Measurements from ENCODE around the gene WNT5A. TPM values are rescaled to one million over a fixed set of nuclear protein-coding genes. Genes with fewer than 3 reads are reported as not detected.
A peak's percentile ranks its signal among the peaks of the same experiment; 100 is the strongest.

Gene WNT5A
- total RNA-seq, 1 donor, result 1,763 TPM

DNA sequence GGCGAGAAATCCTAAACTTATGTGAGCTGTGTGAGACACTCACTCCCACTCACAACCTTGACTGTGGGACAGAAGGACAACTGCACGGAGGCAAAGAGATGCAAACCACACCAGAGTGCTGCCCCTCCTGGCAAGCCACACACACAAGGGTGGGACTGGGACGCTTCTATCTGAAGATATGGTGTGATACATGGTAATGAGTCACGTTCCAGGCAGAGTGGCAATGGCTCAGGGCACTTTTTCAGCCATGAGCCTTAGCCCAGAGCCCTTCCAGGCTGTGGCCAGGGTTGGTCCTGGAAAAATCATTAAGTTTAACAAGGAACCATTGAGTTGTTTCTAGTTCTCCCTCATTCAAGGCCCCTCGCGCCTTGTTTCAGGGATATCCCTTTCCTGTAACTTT lies 56.1 kb downstream of the WNT5A start:
- no peak for DNase-seq (ENCODE audit: low read depth)
- TF ChIP-seq, protein P1, sequence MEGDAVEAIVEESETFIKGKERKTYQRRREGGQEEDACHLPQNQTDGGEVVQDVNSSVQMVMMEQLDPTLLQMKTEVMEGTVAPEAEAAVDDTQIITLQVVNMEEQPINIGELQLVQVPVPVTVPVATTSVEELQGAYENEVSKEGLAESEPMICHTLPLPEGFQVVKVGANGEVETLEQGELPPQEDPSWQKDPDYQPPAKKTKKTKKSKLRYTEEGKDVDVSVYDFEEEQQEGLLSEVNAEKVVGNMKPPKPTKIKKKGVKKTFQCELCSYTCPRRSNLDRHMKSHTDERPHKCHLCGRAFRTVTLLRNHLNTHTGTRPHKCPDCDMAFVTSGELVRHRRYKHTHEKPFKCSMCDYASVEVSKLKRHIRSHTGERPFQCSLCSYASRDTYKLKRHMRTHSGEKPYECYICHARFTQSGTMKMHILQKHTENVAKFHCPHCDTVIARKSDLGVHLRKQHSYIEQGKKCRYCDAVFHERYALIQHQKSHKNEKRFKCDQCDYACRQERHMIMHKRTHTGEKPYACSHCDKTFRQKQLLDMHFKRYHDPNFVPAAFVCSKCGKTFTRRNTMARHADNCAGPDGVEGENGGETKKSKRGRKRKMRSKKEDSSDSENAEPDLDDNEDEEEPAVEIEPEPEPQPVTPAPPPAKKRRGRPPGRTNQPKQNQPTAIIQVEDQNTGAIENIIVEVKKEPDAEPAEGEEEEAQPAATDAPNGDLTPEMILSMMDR (IDR thresholded peaks at IDR 0.05; ENCODE audit: insufficient read depth, low read depth, low read length), result no peak
- H3K4me3 ChIP-seq (ENCODE audit: low read depth, low read length), result no peak overlapping the region

- TF ChIP-seq, protein P1 (IDR thresholded peaks at IDR 0.05; ENCODE audit: insufficient read depth, low read depth, low read length), result no peak
- no peak overlapping the region for H3K4me3 ChIP-seq (ENCODE audit: low read depth, low read length)
- no peak for DNase-seq (ENCODE audit: low read depth)
These were observed 59.4 kb downstream of the WNT5A start for GRCh38 chr3:55427739-55428138.

DNA sequence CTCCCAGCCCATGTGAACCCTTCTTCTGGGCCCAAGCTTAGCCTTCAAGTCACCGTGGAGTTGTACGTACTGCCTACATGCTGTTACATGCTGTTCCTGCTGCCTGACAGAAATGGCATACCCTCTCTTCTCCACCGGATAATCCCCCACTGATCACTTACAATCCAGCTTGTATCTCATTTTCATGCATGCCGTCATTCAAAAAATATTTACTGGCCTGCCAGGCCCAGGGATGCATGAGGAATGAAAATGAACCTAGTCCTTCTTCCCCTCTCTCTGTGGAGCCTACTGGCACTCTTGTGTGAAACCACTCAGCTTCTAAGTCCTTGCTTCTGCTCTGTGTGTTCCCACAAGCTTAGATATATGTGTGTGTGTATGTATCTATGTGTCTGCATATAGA lies 60.6 kb downstream of the WNT5A start:
- H3K4me3 ChIP-seq (ENCODE audit: low read depth, low read length), result no peak overlapping the region
- no peak for DNase-seq (ENCODE audit: low read depth)
- TF ChIP-seq, protein P1 (IDR thresholded peaks at IDR 0.05; ENCODE audit: insufficient read depth, low read depth, low read length), result no peak

- no peak for DNase-seq (ENCODE audit: low read depth)
- TF ChIP-seq, protein P1 (IDR thresholded peaks at IDR 0.05; ENCODE audit: insufficient read depth, low read depth, low read length), result no peak
- no peak overlapping the region for H3K4me3 ChIP-seq (ENCODE audit: low read depth, low read length)
These were observed 63.3 kb downstream of the WNT5A start for GRCh38 chr3:55423782-55424181.

GRCh38 chr3:55417211-55417610 lies 69.9 kb downstream of the WNT5A start:
- DNase-seq (ENCODE audit: low read depth), result no peak
- TF ChIP-seq, protein P1 (IDR thresholded peaks at IDR 0.05; ENCODE audit: insufficient read depth, low read depth, low read length), result no peak
- H3K4me3 ChIP-seq (ENCODE audit: low read depth, low read length), result no peak overlapping the region

DNA sequence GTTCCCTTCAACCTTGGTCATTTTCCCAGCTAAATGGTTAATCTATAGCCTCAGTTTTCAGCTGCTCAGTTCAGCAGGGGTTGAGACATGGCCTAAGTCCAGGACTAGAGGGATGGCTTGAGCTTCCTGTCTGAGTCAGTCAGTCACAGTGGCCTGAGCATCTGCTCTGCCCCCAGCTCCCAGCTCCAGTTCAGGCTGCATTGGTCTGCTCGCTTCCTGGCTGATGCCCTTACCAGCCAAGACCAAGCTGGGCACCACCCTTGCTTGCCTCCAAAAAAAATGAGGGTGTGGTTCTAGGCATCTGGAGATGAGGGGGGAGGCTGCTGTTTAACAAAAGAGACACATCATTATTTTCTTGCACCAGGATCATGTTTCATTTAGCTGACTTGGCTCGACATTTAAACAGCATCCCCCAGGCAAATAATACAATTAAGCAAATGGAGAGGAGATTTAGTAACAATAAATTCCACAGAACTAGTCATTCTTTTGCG lies 70.7 kb downstream of the WNT5A start:
- peak; percentile 65 for DNase-seq (ENCODE audit: low read depth)
- no peak overlapping the region for H3K4me3 ChIP-seq (ENCODE audit: low read depth, low read length)
- TF ChIP-seq, protein P1 (IDR thresholded peaks at IDR 0.05; ENCODE audit: insufficient read depth, low read depth, low read length), result no peak

Measured in fibroblast of villous mesenchyme (primary cell).